COLO668 (cell line): ENCODE measurements around the gene SCD.

Experiments
- DNase-seq: peaks from one replicate; lab custom pipeline; 2025; ENCODE audit not compliant: unreplicated experiment; lab: John Stamatoyannopoulos, UW

The SCD gene

DNA sequence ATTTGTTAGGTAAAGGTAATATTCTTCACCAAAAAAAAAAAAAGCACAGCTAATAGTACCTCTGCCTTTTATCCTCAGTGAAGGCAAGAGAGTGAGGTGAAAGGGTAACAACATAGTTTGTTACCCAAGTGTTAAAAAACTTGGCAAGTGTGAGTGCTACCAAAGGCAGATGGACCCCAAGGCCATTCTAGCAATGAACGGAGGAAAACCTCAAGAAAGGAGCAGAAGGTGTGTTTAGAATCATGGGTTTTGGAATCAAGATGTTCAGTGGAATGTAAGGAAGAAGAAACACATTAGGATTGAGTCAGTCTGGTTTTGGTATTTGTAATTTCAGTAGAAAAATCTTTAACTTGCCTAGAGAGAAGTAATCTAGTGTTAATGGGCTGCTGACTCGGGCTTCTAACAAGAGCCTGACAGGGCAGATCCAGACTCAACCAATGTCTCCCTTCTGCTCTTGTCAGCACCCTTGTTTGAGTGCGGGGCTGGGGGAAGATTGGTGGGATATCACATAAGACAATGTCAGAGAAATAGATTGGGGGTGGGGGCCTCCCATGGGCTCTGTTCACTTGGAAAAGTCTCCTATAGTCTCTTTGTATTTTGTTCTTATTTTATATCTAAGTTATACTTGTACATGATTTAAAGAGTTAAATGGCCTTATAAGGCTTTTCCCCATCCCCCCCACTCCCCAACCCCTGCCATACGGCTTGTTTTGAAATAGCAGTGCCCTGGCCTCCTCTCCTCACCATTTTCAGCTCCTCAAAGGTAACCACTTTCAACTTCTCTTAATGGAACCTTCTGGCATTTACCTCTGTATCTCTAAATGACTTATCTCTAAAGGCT is 44.4 kb downstream of the SCD start:
- DNase-seq: no peak

DNA sequence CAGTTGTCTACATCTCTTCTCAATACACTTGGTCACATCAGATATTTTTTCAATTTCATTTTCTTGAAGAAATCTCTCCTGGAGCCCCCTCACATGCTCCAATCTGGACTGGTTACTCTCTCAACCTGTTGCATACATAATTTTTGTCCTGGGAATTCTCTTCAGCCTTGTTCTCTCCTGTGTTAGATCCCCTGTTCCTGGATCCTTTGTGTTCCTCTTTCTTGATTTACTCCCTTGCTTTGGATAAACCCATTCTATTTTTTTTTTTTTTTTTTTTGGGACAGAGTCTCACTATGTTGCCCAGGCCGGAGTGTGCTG is 45.6 kb downstream of the SCD start:
- DNase-seq: no peak

DNA sequence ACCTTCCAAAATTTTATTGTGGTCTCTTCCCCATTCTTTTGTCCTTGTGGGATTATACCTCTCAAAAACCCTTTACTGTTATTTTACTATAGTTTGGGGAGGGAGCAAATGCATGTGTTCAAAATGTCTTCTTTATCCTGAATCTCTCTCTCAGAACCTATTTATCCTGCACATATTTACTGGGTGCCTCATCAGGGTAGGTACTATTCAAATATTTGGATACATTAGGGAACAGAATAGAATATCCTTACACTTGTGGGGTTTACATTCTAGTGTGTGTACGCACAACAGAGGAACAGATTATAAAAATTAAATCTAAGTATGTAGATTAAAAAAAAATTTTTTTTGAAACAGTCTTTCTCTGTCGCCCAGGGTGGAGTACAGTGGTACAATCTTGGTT is 48.6 kb downstream of the SCD start:
- DNase-seq: no peak

DNA sequence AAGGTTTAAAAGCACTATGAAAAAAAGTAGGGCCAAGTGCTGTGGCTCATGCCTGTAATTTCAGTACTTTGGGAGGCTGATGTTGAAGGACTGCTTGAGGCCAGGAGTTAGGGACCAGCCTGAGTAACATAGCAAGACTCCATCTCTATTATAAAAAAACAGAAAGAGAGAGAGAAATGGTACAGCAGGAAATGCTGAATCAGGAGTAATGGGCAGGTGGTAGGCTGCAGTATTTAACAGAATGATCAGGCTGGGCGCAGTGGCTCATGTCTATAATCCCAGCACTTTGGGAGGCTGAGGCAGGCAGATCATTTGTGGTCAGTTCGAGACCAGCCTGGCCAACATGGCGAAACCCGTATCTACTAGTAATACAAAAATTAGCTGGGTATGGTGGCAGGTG is 49.6 kb downstream of the SCD start:
- no peak for DNase-seq

DNA sequence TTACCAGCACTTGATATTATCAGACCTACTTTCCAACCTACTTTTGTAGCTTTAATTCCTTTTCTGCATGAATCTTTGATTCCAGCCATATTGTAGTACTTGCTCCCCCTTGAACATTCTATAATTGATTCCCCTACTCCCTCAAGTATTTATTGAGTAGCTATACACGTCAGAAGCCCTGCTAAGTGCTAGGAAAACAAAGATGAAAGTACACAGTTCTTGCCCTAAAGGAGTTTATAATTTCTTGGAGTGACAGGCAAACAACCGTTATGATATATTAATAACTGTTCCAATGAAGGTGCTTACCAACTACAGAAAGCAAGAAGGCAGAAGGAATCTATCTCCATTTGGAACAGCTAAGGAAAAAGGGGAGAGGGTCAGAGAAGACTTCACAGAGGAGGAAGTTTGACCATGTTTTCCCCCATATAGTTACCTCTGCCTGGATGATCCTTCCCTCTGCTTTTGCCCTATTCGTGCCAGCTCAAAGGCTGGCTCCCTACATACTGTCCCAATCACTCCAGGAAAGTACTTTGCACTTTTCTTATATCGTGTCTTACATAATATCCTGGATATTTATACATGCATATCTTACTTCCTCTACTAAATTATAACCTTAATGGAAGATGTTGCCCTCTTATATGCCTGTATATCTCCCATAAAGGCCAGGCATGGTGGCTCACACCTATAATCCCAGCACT is 54.7 kb downstream of the SCD start:
- no peak for DNase-seq

DNA sequence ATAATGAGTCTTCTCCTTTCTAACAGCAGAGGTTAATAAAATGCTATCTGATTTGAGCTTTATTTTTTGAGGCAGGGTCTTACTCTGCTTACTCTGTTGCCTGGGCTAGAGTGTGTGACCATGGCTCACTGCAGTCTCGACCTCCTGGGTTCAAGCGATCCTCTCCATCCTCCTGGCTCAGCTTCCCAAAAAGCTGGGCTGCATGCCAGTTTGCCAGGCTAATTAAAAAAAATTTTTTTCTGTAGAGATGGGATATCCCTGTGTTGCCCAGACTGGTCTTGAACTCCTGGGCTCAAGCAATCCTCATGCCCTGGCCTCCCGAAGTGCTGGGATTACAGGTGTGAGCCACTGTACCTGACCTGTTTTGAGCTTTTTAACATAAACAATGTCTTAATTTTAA is 56.7 kb downstream of the SCD start:
- DNase-seq: no peak

DNA sequence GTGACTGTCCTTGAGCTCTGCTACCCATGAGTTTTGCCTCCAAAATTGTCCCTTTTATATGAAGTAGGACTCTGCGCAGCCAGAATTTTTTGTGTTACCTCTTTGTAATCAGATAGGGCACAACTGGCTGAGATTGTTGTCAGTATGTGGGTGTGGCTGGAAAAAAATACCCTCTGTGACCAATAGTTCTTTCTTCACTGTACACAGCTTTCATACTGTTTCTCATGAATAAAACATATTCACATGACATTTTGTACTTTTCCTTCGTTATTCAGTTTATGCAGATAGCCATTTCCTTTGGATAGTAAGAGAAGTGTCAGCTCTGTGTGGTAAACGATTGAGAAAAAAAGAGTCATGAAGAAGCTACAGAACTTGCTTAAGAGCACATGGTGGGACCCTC is 66.1 kb downstream of the SCD start:
- no peak for DNase-seq
